G401 (cell line): ENCODE data around the gene NDN. TPM values are rescaled to one million over a fixed set of nuclear protein-coding genes. Genes with fewer than 3 reads are reported as not detected.
"Not testable (repeated sequence)": the region's sequence is repeated elsewhere in the genome, so short reads cannot be mapped to it uniquely, and the experiment has no call there.

Source experiments
- DNase-seq: peaks from one replicate; pipeline ENCODE4 v3.0.0-alpha.2; 2015; ENCODE audit warnings: low spot score
- in situ Hi-C: cut with HindIII; loops from 2 replicates; pipeline ENCODE4 v1.10.0; 2016; ENCODE audit warnings: low sequenced_read_pairs, mixed read lengths
- total RNA-seq: library from RNA; depleted of rRNA; stranded (reverse); fragments of >200 nt; shearing (Covaris generic); gene quantifications from 2 replicates; pipeline ENCODE4 v1.2.3, GENCODE V29; 2014; rRNA removed

NDN gene, protein sequence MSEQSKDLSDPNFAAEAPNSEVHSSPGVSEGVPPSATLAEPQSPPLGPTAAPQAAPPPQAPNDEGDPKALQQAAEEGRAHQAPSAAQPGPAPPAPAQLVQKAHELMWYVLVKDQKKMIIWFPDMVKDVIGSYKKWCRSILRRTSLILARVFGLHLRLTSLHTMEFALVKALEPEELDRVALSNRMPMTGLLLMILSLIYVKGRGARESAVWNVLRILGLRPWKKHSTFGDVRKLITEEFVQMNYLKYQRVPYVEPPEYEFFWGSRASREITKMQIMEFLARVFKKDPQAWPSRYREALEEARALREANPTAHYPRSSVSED
- total RNA-seq: 1.9 and 2.4 TPM in 2 replicates

DNA sequence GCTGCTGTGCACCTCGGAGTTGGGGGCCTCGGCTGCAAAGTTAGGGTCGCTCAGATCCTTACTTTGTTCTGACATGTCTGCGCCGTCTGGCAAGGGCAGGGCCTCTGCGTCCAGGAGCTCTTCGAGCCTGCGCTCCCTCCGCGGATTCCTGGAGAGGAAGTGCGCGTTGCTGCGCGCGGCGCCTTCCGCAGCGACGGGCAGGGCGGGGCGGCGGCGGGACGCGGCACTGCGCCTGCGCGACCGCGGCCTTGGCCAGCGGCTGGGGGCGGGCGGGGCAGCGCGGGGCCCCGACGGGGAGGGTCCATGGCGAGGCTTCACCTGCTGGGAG is at the start of gene NDN:
Gene NDN, minus strand, starts transcription at position 163 of the 328 bp plus-strand sequence. Its CDS starts 88 bp downstream, at position 75.
- no peak for DNase-seq
- in situ Hi-C loops: no loop called here

DNA sequence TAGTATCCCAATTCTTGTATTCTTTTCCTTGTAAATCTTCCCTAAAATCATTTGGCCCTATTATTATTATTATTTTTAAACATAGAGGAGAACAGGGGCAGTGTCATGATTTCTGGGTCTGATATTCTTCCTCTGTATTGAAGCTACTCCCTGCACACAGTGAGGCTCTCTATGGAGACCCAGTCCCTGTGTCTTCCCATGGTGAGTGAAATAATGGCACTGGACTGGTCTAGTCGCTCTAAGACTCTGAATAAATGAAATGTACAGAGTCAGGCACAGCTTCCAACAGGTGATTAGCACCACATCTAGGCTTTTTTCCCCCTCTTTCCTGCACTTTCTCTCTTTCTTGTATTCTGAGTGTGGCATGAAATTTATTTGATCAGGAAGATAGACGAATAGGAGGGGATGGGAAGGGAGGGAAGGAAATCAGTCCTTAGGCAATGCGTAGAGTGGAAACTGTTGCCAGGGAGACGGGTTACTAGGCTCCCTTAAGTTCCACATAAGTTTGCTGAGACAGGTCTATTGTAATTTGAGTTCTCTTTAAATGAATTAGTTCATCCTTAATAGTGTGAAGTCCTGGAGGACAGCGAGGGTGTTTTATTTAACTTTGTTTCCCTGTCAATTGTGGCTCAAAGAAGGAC is 49.0 kb upstream of the NDN start:
- in situ Hi-C loops: no loop called here
- DNase-seq: no peak

DNA sequence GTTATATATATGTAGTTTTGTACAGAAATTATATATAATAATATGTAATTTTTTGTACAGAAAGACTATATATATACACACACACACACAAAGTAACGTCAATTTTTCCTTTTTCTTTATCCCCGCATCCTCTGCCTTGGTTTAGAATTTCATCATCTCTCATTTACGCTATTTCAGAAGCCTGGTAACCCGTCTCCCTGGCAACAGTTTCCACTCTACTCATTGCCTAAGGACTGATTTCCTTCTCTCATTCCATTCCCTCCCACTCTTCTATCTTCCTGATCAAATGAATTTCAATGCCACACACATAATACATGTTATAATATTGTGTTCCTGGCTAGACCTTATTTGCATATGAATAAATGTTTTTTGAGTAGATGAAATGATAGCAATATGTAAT is 47.8 kb upstream of the NDN start:
- in situ Hi-C loops: no loop called here
- no peak for DNase-seq

DNA sequence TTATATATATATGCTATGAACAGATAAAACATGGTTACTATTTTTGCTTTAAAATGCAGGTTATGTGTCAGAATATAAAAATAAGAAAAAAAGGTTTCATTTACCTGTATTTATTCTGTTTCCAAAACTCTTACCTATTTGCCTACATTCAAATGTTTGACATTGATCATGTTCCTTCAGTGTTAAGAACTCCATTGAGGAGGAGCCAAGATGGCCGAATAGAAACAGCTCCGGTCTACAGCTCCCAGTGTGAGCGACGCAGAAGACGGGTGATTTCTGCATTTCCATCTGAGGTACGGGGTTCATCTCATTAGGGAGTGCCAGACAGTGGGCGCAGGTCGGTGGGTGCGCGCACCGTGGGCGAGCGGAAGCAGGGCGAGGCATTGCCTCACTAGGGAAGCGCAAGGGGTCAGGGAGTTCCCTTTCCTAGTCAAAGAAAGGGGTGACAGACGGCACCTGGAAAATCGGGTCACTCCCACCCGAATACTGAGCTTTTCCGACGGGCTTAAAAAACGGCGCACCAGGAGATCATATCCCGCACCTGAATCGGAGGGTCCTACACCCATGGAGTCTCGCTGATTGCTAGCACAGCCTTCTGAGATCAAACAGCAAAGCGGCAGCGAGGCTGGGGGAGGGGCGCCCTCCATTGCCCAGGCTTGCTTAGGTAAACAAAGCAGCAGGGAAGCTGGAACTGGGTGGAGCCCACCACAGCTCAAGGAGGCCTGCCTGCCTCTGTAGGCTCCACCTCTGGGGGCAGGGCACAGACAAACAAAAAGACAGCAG is 27.0 kb upstream of the NDN start:
- not testable (repeated sequence) for DNase-seq

DNA sequence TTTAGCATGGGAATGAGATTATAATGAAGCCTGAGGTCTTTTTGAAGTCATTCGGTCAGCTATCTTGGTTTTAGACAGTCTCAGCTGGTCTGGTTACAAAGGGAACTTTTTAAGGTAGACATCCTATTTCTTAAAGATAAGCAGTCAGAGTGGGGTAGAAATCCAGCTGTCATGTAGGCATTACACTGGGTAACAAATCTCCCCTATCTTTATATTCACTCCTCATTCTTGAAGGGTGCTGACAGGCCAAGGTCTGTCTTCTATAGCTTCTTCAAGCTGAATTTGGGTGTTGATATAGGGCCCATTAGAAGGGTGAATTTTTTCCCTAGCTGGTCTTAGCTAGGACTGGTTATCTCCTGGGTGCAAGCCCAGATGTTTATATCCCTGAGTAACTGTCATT is 21.2 kb upstream of the NDN start:
- DNase-seq: no peak
- in situ Hi-C loops: no loop called here

More for the DNA sequence above, 27.0 kb upstream of the NDN start:
- in situ Hi-C loops: not testable (repeated sequence)

DNA sequence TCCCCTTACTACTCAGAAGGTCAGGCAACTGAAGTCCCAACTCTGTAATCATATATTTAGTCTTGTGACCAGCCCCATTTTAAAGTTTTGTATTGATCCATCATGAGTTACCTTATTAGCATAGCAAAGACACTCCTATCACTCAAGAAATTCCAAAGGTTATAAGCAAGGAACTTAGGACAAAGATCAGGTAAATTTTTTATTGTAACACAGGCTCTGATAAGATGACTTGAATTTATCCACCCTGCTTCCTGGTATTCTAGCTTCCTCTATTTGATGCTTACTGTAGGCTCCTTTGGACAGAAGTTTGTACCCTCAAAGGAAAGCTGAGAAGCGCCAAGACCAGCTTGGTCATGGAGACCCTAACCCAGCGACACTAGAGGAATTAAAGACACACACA is 8.2 kb upstream of the NDN start:
- no peak for DNase-seq
- in situ Hi-C loops: no loop called here

DNA sequence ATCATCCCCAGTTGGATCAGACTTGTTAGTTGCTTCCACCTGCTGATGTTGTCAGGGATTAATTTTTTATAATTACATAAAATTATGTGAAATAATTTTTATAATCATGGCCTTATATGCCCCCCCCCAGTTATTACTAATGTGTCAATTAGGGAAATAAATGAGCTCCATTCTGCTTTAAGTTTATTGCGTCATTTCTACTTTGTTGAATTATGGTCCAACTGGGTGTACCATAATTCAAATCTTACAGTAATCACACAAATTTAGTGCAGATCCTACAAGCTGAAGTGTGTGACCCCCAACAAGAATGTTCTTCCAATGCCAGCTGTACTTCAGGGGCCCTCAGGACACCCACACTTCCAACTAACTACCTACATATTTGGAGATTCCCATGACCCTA is 7.5 kb upstream of the NDN start:
- no peak for DNase-seq
- in situ Hi-C loops: no loop called here

DNA sequence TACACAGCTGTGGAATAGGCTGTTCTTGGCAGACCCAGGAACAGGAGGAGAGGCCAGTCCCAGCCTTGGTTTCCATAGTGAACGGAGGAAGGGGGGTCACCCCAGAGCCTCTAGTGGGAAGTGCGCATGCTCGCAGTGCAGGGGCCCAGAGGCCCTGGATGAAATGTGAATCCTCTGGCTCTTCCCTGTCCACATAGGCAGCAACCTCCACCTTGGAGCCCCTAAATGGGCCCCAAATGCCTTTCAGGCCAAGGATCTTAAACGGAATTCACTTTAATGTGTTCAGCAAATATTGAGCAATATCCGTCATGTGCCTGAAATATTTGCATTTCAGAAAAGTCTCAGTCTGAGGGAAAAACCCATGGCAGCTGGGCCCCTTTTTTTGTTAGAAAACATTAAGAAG is 3.3 kb upstream of the NDN start:
- in situ Hi-C loops: no loop called here
- DNase-seq: peak; percentile 1

DNA sequence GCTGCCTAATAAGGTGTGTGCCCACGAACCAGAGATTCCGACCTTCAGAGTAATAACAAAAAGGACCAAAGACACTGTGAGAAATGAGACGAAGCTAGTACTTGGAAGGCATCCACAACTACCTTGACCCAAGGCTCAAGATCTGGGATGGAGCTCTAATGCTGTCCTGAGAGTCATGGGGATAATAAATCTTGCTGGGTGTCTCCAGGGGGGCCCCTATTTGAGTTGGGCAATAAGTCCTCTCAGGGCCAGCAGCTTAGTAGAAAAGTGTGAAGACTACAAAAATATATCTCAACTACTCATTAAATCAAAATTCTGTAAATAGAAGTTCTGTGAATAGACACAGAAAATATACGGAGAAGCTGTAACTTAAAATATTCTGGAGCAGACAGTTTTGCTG is 2.9 kb upstream of the NDN start:
- DNase-seq: no peak
- in situ Hi-C loops: no loop called here

DNA sequence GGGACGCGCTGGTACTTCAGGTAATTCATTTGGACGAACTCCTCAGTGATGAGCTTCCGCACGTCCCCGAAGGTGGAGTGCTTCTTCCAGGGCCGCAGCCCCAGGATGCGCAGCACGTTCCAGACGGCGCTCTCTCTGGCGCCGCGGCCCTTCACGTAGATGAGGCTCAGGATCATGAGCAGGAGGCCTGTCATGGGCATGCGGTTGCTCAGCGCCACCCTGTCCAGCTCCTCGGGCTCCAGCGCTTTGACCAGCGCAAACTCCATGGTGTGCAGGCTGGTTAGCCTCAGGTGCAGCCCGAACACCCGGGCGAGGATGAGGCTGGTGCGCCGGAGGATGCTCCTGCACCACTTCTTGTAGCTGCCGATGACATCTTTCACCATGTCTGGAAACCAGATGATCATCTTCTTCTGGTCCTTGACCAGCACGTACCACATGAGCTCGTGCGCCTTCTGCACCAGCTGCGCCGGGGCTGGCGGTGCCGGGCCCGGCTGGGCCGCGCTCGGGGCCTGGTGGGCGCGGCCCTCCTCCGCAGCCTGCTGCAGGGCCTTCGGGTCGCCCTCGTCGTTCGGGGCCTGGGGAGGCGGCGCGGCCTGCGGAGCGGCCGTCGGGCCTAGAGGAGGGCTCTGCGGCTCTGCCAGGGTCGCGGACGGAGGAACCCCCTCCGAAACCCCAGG is 501 bp downstream of the NDN start:
- DNase-seq: no peak
- in situ Hi-C loops: no loop called here

DNA sequence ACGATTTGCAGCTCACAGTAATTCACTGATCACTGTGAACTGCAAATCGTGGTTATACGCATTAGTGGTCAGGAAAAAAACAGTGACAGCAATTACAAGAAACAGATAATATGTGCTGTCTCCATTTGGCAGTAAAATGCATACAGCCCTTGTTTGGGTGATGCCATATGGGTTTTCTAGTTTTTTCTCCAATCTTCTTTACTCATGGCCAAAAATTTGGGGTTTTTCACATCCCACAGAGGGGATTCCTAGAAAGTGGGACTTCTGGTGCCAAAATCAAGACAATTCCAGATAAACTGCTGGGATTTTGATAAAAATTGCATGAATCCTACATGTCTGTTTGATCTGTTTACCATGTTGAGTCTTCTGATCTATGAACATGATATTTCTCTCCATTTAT is 15.6 kb downstream of the NDN start:
- in situ Hi-C loops: no loop called here
- DNase-seq: no peak

DNA sequence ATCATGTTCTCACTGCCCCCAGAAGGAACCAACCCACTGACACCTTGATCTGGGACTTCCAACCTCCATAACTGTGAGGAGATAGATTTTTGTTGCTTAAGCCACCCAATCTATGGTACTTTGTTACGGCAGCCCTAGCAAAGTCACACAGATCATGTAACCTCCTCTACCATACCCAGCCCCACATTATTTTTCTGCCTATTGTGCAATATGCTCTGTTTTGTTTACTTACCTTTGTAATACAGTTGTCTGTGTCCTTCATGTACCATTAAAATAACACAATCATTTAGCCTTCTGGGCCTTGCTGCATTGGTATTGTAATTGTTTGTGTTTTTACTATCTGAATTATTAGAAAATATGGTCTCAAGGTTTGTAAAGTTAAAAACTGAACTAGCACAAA is 16.1 kb downstream of the NDN start:
- in situ Hi-C loops: no loop called here
- DNase-seq: no peak

DNA sequence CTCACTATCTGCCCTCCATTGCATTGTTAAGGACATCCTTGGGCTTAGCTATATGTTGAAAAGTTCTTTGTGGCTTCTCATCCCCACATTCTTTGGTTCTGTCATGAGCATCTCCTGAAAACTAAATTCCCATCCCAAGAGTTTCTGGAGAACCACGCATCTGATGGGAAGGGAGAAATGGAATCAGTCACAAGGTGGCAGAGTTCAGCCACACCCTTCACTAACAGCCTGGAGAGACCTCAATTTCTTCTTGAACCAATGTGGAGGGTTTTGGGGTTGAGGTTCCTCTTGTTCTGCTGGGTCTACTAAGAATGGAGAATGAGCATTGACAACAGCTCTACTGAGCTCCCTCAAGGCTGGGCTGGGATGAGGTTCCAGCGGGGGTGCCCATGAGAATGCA is 23.9 kb downstream of the NDN start:
- DNase-seq: no peak
- in situ Hi-C loops: no loop called here

DNA sequence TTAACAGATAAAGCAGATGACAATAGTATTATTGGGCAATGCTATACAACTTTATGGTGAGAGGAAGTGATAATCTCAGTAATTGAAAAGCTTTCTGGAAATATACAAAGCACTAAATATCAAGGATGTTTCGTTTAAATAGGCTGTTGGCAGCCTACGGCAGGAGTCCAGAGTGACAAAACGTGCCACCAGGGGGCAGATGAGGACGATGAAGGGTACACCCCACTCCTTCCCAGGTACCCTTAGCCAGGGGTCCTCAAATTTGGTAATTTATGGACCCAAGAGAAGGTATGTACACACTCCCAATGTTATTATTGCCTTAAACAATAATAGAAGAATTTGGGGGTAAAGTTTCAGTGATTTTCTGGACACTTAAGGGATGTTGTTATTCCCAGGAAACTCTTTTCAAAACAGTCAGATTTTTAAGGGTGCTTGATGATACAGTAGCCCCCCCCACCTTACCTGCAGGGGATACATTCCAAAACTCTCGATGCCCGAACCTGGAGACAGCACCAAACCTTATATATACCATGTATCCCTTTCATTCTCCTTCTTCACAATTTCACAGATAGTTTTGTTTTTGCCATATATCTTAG is 38.1 kb downstream of the NDN start:
- in situ Hi-C loops: no loop called here
- DNase-seq: no peak

DNA sequence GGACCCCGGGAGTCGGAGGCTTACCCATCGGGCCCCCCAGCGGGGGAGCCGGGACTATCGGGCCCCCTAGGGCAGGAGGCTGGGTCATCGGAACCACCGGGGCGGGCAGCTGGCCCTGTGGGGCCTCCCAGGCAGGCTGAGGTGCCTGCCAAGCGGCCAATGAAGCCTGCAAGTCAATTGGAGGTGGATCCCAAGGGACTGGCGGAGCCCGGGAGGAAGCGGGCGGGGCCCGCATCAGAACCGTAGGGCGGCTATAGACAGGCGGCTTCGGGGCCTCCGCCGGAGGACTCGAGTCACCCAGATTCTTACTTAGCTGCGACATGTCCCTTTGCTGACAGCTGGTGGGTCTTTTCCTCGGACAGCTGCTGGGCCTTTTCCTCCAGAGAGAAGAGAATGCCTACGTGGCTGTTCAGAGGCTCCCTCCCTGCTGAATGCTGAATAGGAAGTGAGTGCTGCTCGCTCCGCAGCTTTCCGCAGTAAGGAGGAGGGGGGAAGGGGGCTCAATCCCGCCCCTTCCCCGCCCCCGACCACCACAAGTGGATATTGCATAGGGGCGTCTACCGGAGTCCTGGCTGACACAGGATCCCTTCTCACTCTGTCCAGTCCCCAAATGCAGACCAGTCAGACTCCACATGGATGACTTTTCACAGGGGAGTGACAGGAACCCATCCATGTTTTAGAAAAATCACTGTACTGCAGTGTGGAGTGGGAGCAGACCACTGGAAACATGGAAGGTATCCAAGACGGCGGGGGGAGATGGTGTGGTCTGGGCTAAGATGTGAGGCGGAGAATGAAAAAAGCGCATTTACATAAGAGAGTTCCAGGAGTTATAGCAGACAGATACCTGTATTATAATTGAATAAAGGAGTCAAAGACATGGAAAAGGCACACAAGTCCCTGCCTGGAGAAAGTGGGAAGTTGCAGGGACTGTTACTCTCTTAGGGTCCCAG is 39.4 kb downstream of the NDN start, which contains the start of gene MAGEL2:
Gene MAGEL2, minus strand, starts transcription at position 447 of the 950 bp plus-strand sequence. Its CDS starts 125 bp downstream, at position 322.
- in situ Hi-C loops: no loop called here

DNA sequence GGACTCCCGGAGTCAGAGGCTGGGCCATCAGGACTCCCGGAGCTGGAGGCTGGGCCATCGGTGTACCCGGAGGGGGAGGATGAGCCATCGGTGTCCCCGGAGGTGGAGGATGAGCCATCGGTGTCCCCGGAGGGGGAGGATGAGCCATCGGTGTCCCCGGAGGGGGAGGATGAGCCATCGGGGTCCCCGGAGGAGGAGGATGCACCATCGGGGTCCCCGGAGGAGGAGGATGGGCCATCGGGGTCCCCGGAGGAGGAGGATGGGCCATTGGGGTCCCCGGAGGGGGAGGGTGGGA is 40.2 kb downstream of the NDN start:
- in situ Hi-C loops: no loop called here
- DNase-seq: no peak

More for the DNA sequence above, 39.4 kb downstream of the NDN start, which contains the start of gene MAGEL2:
- no peak for DNase-seq

DNA sequence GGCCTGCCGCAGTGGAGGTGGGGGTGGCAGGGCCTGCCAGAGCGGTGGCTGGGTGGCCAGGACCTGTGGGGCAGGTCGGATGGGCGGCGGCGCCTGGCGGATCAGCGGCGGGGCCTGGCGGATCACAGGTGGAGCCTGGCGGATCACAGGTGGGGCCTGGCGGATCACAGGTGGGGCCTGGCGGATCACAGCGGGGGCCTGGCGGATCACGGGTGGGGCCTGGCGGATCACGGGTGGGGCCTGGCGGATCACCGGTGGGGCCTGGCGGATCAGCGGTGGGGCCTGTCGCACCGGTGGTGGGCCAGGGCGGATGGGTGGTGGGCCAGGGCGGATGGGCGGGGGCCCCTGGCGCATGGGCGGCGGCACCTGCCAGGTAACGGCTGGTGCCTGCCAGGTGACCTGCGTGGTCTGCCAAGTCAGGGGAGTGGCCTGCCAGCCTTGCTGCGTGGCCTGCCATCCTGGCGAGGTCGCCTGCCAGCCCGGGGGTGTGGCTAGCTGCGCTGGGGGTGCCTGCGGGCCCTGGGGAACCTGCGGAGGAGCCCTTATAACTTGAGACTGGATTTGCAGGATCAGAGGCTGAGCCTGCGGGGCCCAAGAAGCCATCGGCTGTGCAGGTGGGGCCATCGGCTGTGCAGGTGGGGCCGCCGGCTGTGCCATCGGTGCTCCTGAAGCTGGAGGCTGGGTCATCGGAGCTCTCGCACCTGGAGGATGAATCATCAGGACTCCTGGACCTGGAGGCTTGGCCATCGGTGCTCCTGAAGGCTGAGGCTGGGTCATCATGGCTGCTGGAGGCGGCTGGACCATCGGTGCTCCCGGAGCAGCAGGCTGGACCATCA is 40.7 kb downstream of the NDN start:
- in situ Hi-C loops: no loop called here
- DNase-seq: no peak
